NCI-H748 (cell line): ENCODE results near the gene MCM7.
A peak's percentile ranks its signal among the peaks of the same experiment; 100 is the strongest.

Experiments used
- DNase-seq: peaks from one replicate; lab custom pipeline; 2025; ENCODE audit not compliant: unreplicated experiment; lab: John Stamatoyannopoulos, UW

MCM7 gene

GRCh38 chr7:100075418-100075817 is 25.8 kb downstream of the MCM7 start:
- DNase-seq, result no peak

DNA sequence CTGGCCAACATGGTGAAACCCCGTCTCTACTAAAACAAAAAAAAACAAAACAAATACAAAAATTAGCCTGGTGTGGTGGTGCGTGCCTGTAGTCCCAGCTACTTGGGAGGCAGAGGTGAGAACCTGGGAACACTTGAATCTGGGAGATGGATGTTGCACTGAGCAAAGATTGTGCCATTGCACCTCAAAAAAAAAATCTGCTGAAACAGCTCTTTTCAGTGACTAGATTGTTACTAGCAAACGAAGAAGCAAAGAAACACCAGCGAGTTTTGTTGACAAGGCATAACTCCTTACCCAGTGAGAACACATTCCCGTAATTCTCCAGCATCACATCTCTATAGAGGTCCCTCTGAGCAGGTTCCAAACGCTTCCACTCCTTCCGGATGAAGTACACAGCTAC is 26.4 kb downstream of the MCM7 start:
- no peak for DNase-seq

DNA sequence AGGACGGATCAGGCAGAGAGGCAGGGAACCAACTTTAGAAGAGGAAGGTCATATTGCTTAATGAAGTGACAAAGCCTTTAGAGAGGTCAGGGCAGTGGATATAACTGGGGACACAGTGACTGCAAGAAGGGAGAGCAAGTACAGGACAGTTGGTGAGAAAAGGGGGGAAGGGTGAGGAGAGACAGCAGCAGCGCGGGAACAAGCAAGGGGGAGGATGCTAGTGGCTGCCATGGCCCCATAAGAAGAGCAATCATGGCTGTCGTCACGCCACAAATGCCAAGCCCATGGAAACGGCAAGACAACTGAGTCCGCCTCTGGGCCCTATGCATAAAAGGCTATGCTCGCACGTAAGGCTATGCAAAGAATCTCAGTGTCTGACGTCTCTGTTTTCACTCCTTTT is 28.7 kb downstream of the MCM7 start:
- no peak for DNase-seq

DNA sequence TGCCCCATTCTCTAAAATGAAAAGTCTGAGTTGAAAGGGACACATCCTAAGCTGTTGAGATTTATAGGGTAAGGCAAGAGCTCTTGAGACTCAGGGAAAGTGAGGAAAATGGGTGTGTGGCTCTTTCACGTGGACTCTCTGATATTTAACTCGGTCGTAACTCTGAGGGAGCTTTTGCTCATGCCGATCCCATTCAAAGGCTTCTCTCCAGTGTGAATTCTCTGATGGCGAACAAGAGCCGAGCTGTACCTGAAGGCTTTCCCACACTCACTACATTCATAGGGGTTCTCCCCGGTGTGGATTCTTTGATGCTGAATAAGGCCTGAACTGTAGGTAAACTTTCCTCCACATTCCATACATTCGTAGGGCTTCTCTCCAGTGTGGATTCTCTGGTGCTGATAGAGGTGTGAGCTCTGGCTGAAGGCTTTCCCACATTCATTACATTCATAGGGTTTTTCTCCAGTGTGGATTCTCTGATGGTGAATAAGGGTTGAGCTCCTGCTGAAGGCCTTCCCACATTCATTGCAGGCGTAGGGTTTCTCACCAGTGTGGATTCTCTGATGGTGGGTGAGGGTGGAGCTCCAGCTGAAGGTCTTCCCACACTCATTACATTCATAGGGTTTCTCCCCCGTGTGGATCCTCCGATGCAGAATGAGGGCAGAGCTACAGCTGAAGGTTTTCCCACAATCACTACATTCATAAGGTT is 30.0 kb downstream of the MCM7 start:
- no peak for DNase-seq

DNA sequence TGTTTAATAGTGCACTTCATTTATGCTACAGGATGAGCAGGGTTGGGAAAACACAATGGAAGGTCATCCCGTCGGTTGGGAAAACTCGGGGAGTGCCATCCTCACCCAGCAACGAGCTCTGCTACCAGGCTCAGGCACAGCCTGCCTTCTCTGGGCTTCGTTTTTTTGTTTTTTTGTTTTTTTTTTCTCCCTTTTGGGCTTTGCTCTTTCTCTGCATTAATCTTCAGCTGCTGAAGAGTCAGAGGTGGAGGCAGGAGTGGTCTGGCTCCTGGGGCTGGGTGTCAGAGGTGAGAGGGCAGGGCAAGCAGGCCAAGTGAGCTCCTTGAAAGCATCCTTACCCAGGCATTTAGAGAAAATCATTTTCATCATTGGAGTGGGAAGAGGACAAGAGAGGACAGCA is 31.2 kb downstream of the MCM7 start:
- no peak for DNase-seq

DNA sequence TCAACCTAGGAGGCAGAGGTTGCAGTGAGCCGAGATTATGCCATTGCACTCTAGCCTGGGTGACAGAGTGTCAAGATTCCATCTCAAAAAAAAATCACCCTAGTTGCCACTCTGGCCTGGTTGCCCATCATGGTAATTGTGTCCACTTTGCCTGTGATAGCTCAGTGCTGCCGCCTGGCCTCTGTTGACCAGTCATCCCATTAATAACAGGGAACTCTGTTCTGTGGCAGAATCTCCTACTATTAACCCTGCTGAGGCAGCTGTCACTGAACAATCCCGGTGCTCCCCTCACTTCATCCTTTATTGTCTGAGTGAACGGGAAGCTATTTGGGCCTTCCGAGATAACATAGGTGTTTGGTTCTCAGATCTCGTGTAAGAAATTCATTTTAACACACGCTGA is 34.2 kb downstream of the MCM7 start:
- no peak for DNase-seq

DNA sequence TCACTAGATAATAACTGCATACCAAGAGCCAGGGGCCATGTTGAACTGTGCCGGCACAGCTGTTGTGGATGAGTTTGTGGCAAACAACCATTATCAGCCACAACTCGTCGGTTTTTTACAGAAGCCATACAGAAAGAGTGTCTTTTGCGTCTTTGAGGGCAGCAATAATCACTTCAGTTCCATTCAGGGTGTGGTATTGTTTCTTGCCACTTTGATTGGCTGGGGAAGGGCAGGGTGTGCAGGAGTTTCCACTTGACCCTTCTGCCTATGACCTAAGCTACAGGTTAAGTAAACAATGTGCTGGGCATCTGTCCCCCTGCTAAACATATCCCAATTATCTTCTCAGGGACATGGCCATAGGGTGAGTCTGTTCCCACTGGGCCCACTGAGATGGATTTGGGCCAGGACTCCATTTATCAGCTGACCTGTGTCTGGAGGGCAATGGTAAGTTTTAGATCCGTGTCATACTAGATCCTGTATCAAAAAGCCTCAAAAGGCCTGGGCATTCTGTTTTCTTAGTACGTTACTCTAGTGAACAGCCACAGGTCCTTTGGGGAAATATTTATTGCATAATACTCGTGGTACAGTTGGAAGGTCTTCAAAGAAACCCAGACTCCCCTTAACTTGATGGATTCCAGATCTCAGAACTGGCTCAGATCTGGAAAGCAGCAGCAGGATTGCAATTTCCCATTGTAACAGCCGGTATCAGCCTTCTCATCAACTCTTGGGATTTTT is 35.6 kb downstream of the MCM7 start:
- DNase-seq, result no peak

- no peak for DNase-seq
These were observed 37.0 kb downstream of the MCM7 start for GRCh38 chr7:100064162-100064561.

DNA sequence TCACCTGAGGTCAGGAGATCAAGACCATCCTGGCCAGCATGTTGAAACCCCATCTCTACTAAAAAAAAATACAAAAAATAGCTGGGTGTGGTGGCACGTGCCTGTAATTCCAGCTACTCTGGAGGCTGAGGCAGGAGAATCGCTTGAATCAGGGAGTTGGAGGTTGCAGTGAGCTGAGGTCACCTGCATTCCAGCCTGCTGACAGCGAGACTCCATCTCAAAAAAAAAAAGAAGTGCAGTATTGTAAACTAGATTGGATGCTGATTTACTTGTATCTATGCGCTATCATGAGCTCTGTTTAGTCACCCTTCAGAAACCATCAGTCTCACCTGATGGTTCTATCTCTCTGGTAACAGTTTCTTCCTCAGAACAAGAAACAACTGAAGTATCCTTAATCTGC is 37.8 kb downstream of the MCM7 start:
- DNase-seq, result no peak

DNA sequence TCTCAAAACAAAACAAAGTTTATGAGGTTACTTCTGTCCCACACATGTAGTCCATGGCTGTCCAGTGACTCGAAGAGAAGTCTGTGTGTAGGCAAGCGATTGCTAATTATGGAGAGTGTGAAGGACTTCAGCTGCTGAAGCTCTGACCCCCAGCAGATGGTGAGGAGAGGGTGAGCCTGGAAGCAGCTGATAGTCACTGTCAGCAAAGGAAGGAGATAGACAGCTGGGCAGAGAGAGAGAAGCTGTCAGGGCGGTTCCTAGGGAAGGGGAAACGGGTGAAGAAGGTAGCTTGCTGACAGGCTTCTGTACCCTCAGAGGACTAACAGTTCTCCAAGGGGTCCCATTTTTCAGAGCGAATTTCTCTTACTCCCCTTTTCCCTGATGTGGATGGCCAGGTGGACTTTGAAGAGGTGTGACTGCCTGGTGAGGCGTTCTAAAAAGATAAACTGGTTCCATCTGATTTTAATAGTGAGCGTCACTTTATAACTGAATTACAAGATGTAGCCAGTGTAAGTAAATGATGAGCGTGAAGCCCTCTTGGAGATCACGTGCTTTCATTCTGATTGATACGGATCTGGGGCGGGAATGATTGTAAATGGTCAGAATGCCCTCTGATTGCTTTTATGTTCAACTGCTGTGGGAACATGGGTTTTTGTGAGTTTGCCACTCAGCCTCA is 39.5 kb downstream of the MCM7 start:
- DNase-seq, result no peak

GRCh38 chr7:100059251-100059739 is 41.9 kb downstream of the MCM7 start:
- DNase-seq, result no peak

- DNase-seq, result no peak
These were observed 44.2 kb downstream of the MCM7 start for GRCh38 chr7:100057006-100057405.

DNA sequence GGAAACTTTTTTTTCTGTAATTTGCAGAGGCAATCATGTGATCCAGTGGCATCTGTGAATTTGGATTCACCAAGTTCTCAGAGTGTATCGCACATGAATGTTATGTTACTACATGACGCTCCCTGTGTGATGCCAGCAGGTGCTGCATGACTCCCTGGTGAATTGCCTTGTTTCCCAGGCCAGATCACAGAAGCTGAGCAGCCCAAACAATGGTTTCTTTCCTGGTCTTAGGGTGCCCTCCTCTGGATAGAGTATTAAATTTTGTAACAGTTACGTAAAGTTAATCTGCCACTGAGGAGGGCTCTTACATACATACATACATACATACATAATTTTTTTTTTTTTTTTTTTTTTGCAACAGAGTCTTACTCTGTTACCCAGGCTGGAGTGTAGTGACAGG is 48.0 kb downstream of the MCM7 start:
- DNase-seq, result peak; percentile 54

DNA sequence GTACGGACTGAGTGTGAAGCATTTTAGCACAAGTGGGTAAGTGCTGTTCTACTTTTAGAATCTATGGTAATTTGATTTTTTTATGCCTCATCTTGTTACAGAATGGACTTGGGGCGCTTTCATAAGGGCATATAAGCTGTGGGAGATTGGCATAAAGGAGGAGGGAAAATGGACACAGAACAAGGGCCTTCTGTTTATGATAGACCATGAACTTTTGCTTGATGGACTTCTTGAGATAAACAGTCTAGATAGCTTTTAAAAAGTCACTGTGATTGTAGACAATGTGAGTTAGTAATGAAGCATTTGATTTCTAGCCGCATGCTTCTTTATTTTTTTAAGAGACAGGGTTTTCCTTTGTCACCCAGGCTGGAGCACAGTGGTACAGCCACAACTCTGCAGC is 49.6 kb downstream of the MCM7 start:
- no peak for DNase-seq

- DNase-seq, result peak; percentile 86
These were observed 51.5 kb downstream of the MCM7 start, which contains the start of gene ZSCAN21 for GRCh38 chr7:100049441-100050291. ZSCAN21 (plus strand) TSS chr7:100049774; CDS start chr7:100057007, 7,233 bp downstream.

DNA sequence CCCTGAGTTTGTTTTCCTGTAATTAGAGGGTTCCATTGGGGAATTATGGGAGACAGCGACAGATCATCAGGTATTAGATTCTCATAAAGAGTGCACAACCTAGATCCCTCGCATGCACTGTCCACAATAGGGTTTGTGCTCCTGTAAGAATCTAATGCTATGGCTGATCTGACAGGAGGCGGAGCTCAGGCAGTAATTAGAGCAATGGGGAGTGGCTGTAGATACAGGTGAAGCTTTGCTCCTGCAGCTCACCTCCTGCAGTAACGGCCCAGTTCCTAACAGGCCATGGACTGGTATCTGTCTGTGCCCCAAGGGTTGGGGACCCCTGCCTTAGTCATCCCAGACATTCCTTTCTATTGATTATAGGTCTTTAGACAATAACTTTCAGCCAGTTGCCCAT is 52.5 kb downstream of the MCM7 start:
- no peak for DNase-seq

DNA sequence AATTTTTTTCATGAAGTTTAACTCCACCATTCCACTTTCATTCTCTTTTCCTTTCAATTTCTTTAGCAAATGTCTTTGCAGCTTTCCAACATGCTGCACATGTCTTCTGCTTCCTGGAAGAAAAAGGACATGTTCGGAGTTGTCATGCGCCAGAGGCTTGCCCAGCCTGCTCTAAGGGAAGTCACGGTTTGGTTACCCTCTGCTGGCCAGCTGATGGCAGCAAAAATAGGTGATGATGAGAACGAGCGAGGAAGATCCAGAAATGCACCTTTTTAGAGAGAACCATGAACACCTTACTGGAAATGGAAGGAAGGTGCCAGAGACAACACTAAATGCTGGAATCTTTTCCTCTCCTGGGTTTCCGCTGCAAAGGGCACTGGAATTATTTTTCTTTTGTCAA is 56.5 kb downstream of the MCM7 start:
- no peak for DNase-seq
